ENCODE results near the gene DYNC2H1. TPM values are rescaled to one million over a fixed set of nuclear protein-coding genes. Genes with fewer than 3 reads are reported as not detected.

DYNC2H1 gene
- 5.6 to 7.5 TPM (median 6.3 TPM) in 5 replicates for total RNA-seq (2022; extraction: Qiagen RNA extraction)

GRCh38 chr11:103108933-103109817 is at the start of gene DYNC2H1:
Gene DYNC2H1 (plus strand): TSS chr11:103109426. CDS start chr11:103109575, 149 bp downstream.

GRCh38 chr11:103091801-103092524 is 17.3 kb upstream of the DYNC2H1 start, which contains the start of gene DCUN1D5:
Gene DCUN1D5 (minus strand): TSS chr11:103092160. CDS start chr11:103091872, 288 bp downstream.

Other genes with a start within 250 kb of the DYNC2H1 start
- 0.06 to 0.14 TPM (median 0.08 TPM) in 3 of 5 replicates, not detected in the others for gene MMP12, start 234.4 kb upstream of the DYNC2H1 start, total RNA-seq (2022; extraction: Qiagen RNA extraction)
- 0.07 TPM in 1 of 5 replicates, not detected in the others for gene MMP13, start 153.7 kb upstream of the DYNC2H1 start, total RNA-seq (2022; extraction: Qiagen RNA extraction)
- 59.7 to 68.2 TPM (median 63.6 TPM) in 5 replicates for gene DCUN1D5, start 17.3 kb upstream of the DYNC2H1 start, total RNA-seq (2022; extraction: Qiagen RNA extraction)

All from A549 treated with Hydrocortisone at 1 μM for 4 hours (cell line).